ENCODE results near the gene UNC5A.

DNA sequence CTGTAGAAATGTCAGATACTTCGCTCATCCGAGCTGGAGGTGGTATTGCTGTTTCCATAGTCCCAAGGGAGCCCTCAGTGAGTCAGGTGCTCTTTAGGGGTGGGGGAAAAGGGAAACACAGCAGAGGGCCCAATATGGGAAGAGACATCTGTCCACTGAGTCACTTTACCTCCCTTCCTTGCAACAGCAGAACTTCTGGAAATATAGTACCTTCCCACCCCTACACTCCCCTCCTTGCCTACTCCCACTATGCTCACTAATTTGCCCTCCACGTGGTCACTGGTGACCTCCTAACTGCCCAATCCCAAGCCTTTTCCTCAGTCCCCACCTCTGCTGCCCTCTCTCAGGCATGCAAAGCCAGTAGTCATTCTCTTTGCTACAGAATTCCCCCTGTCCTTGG lies 86.9 kb downstream of the UNC5A start:
- TF ChIP-seq, protein P1, sequence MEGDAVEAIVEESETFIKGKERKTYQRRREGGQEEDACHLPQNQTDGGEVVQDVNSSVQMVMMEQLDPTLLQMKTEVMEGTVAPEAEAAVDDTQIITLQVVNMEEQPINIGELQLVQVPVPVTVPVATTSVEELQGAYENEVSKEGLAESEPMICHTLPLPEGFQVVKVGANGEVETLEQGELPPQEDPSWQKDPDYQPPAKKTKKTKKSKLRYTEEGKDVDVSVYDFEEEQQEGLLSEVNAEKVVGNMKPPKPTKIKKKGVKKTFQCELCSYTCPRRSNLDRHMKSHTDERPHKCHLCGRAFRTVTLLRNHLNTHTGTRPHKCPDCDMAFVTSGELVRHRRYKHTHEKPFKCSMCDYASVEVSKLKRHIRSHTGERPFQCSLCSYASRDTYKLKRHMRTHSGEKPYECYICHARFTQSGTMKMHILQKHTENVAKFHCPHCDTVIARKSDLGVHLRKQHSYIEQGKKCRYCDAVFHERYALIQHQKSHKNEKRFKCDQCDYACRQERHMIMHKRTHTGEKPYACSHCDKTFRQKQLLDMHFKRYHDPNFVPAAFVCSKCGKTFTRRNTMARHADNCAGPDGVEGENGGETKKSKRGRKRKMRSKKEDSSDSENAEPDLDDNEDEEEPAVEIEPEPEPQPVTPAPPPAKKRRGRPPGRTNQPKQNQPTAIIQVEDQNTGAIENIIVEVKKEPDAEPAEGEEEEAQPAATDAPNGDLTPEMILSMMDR (conservative IDR thresholded peaks at IDR 0.05; ENCODE audit: low read depth, low read length): no peak
- TF ChIP-seq EZH2phosphoT487 (IDR thresholded peaks at IDR 0.05; ENCODE audit: borderline replicate concordance, low read length) (no peak), EZH2 (IDR thresholded peaks at IDR 0.05; ENCODE audit: low read length, unreplicated experiment) (no peak)

Data from PC-3 (cell line).